HEK293 (cell line): ENCODE measurements around the gene GJD4.

Experiments
- CTCF ChIA-PET: fragments of 350-600 bp; formaldehyde crosslinking; extraction: SDS; loops from one replicate; lab custom pipeline; 2021; ENCODE audit warnings: antibody characterized with exemption; lab: Yijun Ruan, JAX
- POLR2A ChIA-PET: fragments of 300-600 bp; formaldehyde crosslinking; extraction: SDS; loops from one replicate; lab custom pipeline; 2020; ENCODE audit warnings: antibody characterized with exemption, inconsistent platforms; lab: Yijun Ruan, JAX
- H3K27ac ChIP-seq: fragments of 200-500 bp; sonication (Bioruptor generic); 2 replicates; pipeline ENCODE4 v1.5.1; 2014; ENCODE audit warnings: low read depth, low read length, control low read depth, inconsistent platforms; ENCODE audit errors: extremely low read depth
- H3K36me3 ChIP-seq, 2 experiments: fragments of 200-500 bp in 1 of 2; sonication (Bioruptor generic) in 1 of 2; 1 replicate in 1 of 2; 2 replicates in 1 of 2; pipeline ENCODE4 v1.5.1; 2014 to 2017; ENCODE audit warnings: inconsistent platforms in 2 of 2, low read length in 2 of 2; ENCODE audit not compliant: control insufficient read depth in 2 of 2, insufficient read depth in 1 of 2
- H3K4me1 ChIP-seq: fragments of 200-500 bp; sonication (Bioruptor generic); 2 replicates; pipeline ENCODE4 v1.5.1; 2014; ENCODE audit warnings: mild to moderate bottlenecking, low read length, inconsistent platforms; ENCODE audit not compliant: control insufficient read depth, insufficient read depth
- H3K4me3 ChIP-seq: 2 replicates; pipeline ENCODE4 v1.5.1; 2011; ENCODE audit warnings: low read depth, mild to moderate bottlenecking, control low read depth, low read length, moderate library complexity
- H3K9me3 ChIP-seq: fragments of 200-500 bp; sonication (Bioruptor generic); 2 replicates; pipeline ENCODE4 v1.5.1; 2014; ENCODE audit warnings: low read depth, low read length, inconsistent platforms; ENCODE audit not compliant: control insufficient read depth, insufficient read depth
- AEBP2 ChIP-seq: fragments of 450-650 bp; formaldehyde crosslinking; IDR thresholded peaks from 2 replicates; pipeline ENCODE4 v1.5.1; 2016; ENCODE audit warnings: missing biosample characterization, missing genetic modification characterization, borderline replicate concordance
- IKZF3 ChIP-seq: fragments of 450-650 bp; IDR thresholded peaks from 2 replicates; pipeline ENCODE4 v1.5.0; 2018; ENCODE audit warnings: missing biosample characterization, mild to moderate bottlenecking, missing genetic modification characterization, moderate library complexity
- OSR2 ChIP-seq: fragments of 450-650 bp; formaldehyde crosslinking; IDR thresholded peaks from 2 replicates; pipeline ENCODE4 v1.5.1; 2016; ENCODE audit warnings: missing biosample characterization, missing genetic modification characterization
- PBX3 ChIP-seq: sonication (generic); formaldehyde crosslinking; IDR thresholded peaks from 2 replicates; pipeline ENCODE4 v1.8.1; 2022; ENCODE audit warnings: mild to moderate bottlenecking, moderate library complexity, missing genetic modification reagents
- SETDB1 ChIP-seq: IDR thresholded peaks from one replicate; pipeline ENCODE4 v1.6.1; 2017; ENCODE audit warnings: mild to moderate bottlenecking, low read length, moderate library complexity, mixed read lengths; ENCODE audit not compliant: insufficient read length
- SP3 ChIP-seq: fragments of 450-650 bp; formaldehyde crosslinking; IDR thresholded peaks from 2 replicates; pipeline ENCODE4 v1.5.1; 2016; ENCODE audit warnings: missing biosample characterization, missing genetic modification characterization
- WT1 ChIP-seq: fragments of 450-650 bp; formaldehyde crosslinking; IDR thresholded peaks from 2 replicates; pipeline ENCODE4 v1.5.1; 2016; ENCODE audit warnings: missing biosample characterization, missing genetic modification characterization
- YY2 ChIP-seq: fragments of 450-650 bp; formaldehyde crosslinking; IDR thresholded peaks from 2 replicates; pipeline ENCODE4 v1.5.1; 2016; ENCODE audit warnings: missing biosample characterization, missing genetic modification characterization
- ZBTB1 ChIP-seq: fragments of 450-650 bp; formaldehyde crosslinking; IDR thresholded peaks from 2 replicates; pipeline ENCODE4 v1.5.1; 2016; ENCODE audit warnings: missing biosample characterization, missing genetic modification characterization
- ZBTB17 ChIP-seq: fragments of 450-650 bp; formaldehyde crosslinking; IDR thresholded peaks from 2 replicates; pipeline ENCODE4 v1.5.1; 2016; ENCODE audit warnings: missing biosample characterization, missing genetic modification characterization
- ZEB2 ChIP-seq: fragments of 450-650 bp; formaldehyde crosslinking; IDR thresholded peaks from 2 replicates; pipeline ENCODE4 v1.5.1; 2016; ENCODE audit warnings: missing biosample characterization, missing genetic modification characterization
- ZFHX2 ChIP-seq: fragments of 450-650 bp; formaldehyde crosslinking; conservative IDR thresholded peaks from 2 replicates; pipeline ENCODE4 v1.5.1; 2016; ENCODE audit warnings: missing biosample characterization, missing genetic modification characterization
- ZFP37 ChIP-seq: fragments of 450-650 bp; formaldehyde crosslinking; IDR thresholded peaks from 2 replicates; pipeline ENCODE4 v1.5.1; 2016; ENCODE audit warnings: missing biosample characterization, missing genetic modification characterization
- ZNF140 ChIP-seq: fragments of 450-650 bp; formaldehyde crosslinking; IDR thresholded peaks from 2 replicates; pipeline ENCODE4 v1.5.1; 2016; ENCODE audit warnings: missing biosample characterization, missing genetic modification characterization
- ZNF146 ChIP-seq: fragments of 450-650 bp; formaldehyde crosslinking; IDR thresholded peaks from 2 replicates; pipeline ENCODE4 v1.5.1; 2016; ENCODE audit warnings: missing biosample characterization, missing genetic modification characterization
- ZNF174 ChIP-seq: fragments of 450-650 bp; formaldehyde crosslinking; IDR thresholded peaks from 2 replicates; pipeline ENCODE4 v1.5.0; 2017; ENCODE audit warnings: missing biosample characterization, mild to moderate bottlenecking, missing genetic modification characterization
- ZNF211 ChIP-seq: fragments of 450-650 bp; formaldehyde crosslinking; IDR thresholded peaks from 2 replicates; pipeline ENCODE4 v1.5.1; 2016; ENCODE audit warnings: low read depth, missing biosample characterization, missing genetic modification characterization
- ZNF239 ChIP-seq: fragments of 450-650 bp; formaldehyde crosslinking; IDR thresholded peaks from 2 replicates; pipeline ENCODE4 v1.5.1; 2016; ENCODE audit warnings: missing biosample characterization, missing genetic modification characterization
- ZNF350 ChIP-seq: fragments of 450-650 bp; formaldehyde crosslinking; IDR thresholded peaks from 2 replicates; pipeline ENCODE4 v1.5.0; 2017; ENCODE audit warnings: missing biosample characterization, mild to moderate bottlenecking, missing genetic modification characterization
- ZNF366 ChIP-seq: fragments of 450-650 bp; formaldehyde crosslinking; conservative IDR thresholded peaks from 2 replicates; pipeline ENCODE4 v1.5.1; 2016; ENCODE audit warnings: missing biosample characterization, missing genetic modification characterization
- ZNF416 ChIP-seq: fragments of 450-650 bp; formaldehyde crosslinking; IDR thresholded peaks from 2 replicates; pipeline ENCODE4 v1.5.1; 2016; ENCODE audit warnings: missing biosample characterization, missing genetic modification characterization
- ZNF423 ChIP-seq: fragments of 450-650 bp; formaldehyde crosslinking; IDR thresholded peaks from 2 replicates; pipeline ENCODE4 v1.5.1; 2016; ENCODE audit warnings: missing biosample characterization, missing genetic modification characterization
- ZNF426 ChIP-seq: fragments of 450-650 bp; formaldehyde crosslinking; IDR thresholded peaks from 2 replicates; pipeline ENCODE4 v1.5.1; 2017; ENCODE audit warnings: missing biosample characterization, missing genetic modification characterization, mild to moderate bottlenecking, inconsistent platforms, moderate library complexity
- ZNF501 ChIP-seq: fragments of 450-650 bp; formaldehyde crosslinking; IDR thresholded peaks from 2 replicates; pipeline ENCODE4 v1.5.1; 2016; ENCODE audit warnings: missing biosample characterization, missing genetic modification characterization
- ZNF510 ChIP-seq: fragments of 450-650 bp; formaldehyde crosslinking; IDR thresholded peaks from 2 replicates; pipeline ENCODE4 v1.5.1; 2018; ENCODE audit warnings: mild to moderate bottlenecking, missing genetic modification characterization, missing biosample characterization; ENCODE audit not compliant: insufficient replicate concordance
- ZNF544 ChIP-seq: fragments of 450-650 bp; formaldehyde crosslinking; IDR thresholded peaks from 2 replicates; pipeline ENCODE4 v1.5.0; 2017; ENCODE audit warnings: missing biosample characterization, missing genetic modification characterization
- ZNF548 ChIP-seq: fragments of 450-650 bp; formaldehyde crosslinking; IDR thresholded peaks from 2 replicates; pipeline ENCODE4 v1.5.1; 2016; ENCODE audit warnings: missing biosample characterization, missing genetic modification characterization
- ZNF600 ChIP-seq: fragments of 450-650 bp; formaldehyde crosslinking; IDR thresholded peaks from 2 replicates; pipeline ENCODE4 v1.5.1; 2016; ENCODE audit warnings: missing biosample characterization, missing genetic modification characterization
- ZSCAN30 ChIP-seq: fragments of 450-650 bp; IDR thresholded peaks from 2 replicates; pipeline ENCODE4 v1.5.1; 2018; ENCODE audit warnings: missing biosample characterization, mild to moderate bottlenecking, missing genetic modification characterization, moderate library complexity
- ZXDB ChIP-seq: fragments of 450-650 bp; formaldehyde crosslinking; IDR thresholded peaks from 2 replicates; pipeline ENCODE4 v1.5.1; 2016; ENCODE audit warnings: missing biosample characterization, missing genetic modification characterization
- TF ChIP-seq, protein P1 (sequence below): fragments of 450-650 bp; formaldehyde crosslinking; IDR thresholded peaks from 2 replicates; pipeline ENCODE4 v1.5.1; 2016; ENCODE audit warnings: missing biosample characterization, missing genetic modification characterization
- TF ChIP-seq, protein P2 (sequence below): fragments of 450-650 bp; formaldehyde crosslinking; optimal IDR thresholded peaks from 2 replicates; pipeline ENCODE3; 2016; ENCODE audit warnings: missing biosample characterization, mild to moderate bottlenecking, missing genetic modification characterization

GJD4 gene

DNA sequence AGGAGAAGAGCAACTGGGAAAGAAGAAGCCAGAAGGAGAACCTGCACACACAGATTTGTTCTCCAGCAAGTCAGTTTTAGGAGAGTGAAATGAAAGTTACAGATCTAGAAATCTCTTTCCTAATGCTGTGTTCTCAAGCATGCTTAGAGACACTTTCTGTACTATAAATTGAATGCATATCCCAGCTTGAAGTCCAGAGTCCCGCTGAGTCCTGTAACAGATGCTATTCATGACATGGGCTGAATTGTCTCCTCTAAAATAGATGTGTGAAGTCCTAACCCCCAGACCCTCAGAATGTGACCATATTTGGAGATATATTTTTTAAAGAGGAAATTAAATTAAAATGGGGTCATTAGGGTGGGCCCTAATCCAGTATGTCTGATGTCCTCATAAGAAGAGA, 46.9 kb upstream of the GJD4 start:
- POLR2A ChIA-PET = no interaction called here
- Histone ChIP-seq H3K9me3 (no peaks in the 10 kb centered on the region), H3K4me3 (no peak overlapping the region), H3K4me1 (no peaks in the 10 kb centered on the region), H3K27ac (no peak overlapping the region), H3K36me3 (peaks cover 0 to 10% of the 10 kb centered on the region in 2 experiments; a peak in 2 of 3 replicates)
- TF ChIP-seq IKZF3 (no peak), ZNF239 (tag by site-specific recombination) (no peak), SETDB1 (no peak), ZXDB (no peak), ZNF146 (tag by site-specific recombination) (no peak), SP3 (no peak), ZNF510 (tag by site-specific recombination) (no peak), AEBP2 (tag by site-specific recombination) (no peak), PBX3 (no peak), YY2 (tag by site-specific recombination) (no peak), ZNF423 (no peak), ZNF211 (tag by site-specific recombination) (no peak), ZNF544 (tag by site-specific recombination) (no peak), ZNF501 (no peak), ZBTB1 (tag by site-specific recombination) (no peak), ZNF600 (tag by site-specific recombination) (no peak), ZEB2 (tag by site-specific recombination) (no peak)
- TF ChIP-seq, protein P1, sequence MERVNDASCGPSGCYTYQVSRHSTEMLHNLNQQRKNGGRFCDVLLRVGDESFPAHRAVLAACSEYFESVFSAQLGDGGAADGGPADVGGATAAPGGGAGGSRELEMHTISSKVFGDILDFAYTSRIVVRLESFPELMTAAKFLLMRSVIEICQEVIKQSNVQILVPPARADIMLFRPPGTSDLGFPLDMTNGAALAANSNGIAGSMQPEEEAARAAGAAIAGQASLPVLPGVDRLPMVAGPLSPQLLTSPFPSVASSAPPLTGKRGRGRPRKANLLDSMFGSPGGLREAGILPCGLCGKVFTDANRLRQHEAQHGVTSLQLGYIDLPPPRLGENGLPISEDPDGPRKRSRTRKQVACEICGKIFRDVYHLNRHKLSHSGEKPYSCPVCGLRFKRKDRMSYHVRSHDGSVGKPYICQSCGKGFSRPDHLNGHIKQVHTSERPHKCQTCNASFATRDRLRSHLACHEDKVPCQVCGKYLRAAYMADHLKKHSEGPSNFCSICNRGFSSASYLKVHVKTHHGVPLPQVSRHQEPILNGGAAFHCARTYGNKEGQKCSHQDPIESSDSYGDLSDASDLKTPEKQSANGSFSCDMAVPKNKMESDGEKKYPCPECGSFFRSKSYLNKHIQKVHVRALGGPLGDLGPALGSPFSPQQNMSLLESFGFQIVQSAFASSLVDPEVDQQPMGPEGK (tag by site-specific recombination) = no peak
- TF ChIP-seq, protein P2, sequence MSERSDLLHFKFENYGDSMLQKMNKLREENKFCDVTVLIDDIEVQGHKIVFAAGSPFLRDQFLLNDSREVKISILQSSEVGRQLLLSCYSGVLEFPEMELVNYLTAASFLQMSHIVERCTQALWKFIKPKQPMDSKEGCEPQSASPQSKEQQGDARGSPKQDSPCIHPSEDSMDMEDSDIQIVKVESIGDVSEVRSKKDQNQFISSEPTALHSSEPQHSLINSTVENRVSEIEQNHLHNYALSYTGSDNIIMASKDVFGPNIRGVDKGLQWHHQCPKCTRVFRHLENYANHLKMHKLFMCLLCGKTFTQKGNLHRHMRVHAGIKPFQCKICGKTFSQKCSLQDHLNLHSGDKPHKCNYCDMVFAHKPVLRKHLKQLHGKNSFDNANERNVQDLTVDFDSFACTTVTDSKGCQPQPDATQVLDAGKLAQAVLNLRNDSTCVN (tag by site-specific recombination) = no peak
- TF ChIP-seq, all 188 proteins: peak for 0
- CTCF ChIA-PET = no interaction called here

DNA sequence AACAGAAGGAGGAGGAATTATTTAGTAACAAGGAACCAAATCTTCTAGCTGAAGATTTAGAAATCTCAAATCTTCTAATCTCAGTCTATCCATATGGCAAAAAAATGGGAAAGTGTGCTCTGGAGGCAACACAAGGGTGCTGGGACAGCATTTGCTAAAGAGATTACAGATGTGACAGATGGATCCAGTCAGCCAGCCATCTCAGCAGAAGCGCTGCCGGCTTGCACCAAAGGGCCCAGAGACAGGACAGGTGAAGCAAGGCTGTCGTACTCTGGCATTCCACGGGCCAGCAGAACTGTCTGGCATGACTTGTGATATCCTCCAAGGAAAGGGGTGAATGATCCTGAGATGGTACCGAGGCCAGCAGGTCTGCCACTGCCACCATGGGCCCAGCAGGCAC, 45.7 kb upstream of the GJD4 start:
- Histone ChIP-seq H3K9me3 (no peaks in the 10 kb centered on the region), H3K4me1 (no peaks in the 10 kb centered on the region), H3K4me3 (no peak overlapping the region), H3K27ac (no peak overlapping the region), H3K36me3 (peaks cover 0 to 8% of the 10 kb centered on the region in 2 experiments; a peak in 2 of 3 replicates)
- ChIA-PET POLR2A (no interaction called here), CTCF (no interaction called here)
- TF ChIP-seq ZNF548 (tag by site-specific recombination) = no peak
- TF ChIP-seq ZNF366 (tag by site-specific recombination) = no peak
- TF ChIP-seq ZNF140 = no peak
- TF ChIP-seq OSR2 (tag by site-specific recombination) = no peak
- no peak for TF ChIP-seq ZBTB17
- TF ChIP-seq ZNF426 = no peak
- no peak for TF ChIP-seq YY2 (tag by site-specific recombination)
- no peak for TF ChIP-seq ZNF350 (tag by site-specific recombination)
- TF ChIP-seq ZNF416 = no peak
- TF ChIP-seq ZFP37 (tag by site-specific recombination) = no peak
- no peak for TF ChIP-seq ZNF174 (tag by site-specific recombination)
- no peak for TF ChIP-seq ZSCAN30 (tag by site-specific recombination)
- no peak for TF ChIP-seq WT1 (tag by site-specific recombination)
- no peak for TF ChIP-seq ZFHX2 (tag by site-specific recombination)
